T-cell (primary cell): ENCODE results near the gene AEBP2. TPM values are rescaled to one million over a fixed set of nuclear protein-coding genes. Genes with fewer than 3 reads are reported as not detected.
"Not testable (repeated sequence)": the region's sequence is repeated elsewhere in the genome, so short reads cannot be mapped to it uniquely, and the experiment has no call there.

Source experiments
- ATAC-seq, 4 experiments: fragments of 200-7000 bp in 3 of 4; fragments of 150-1000 bp in 1 of 4; cut with Tn5 transposase; replicated peaks in 1 of 4; 1 replicate in 3 of 4; 2 replicates in 1 of 4; pipeline ENCODE4 v1.10.0; 2021; ENCODE audit warnings: moderate library complexity in 3 of 4, mild to moderate bottlenecking in 2 of 4, moderate number of reproducible peaks in 1 of 4
- CTCF ChIA-PET, 2 donors: fragments of 300-600 bp; sonication (Branson Sonifier 250); formaldehyde crosslinking; loops; one replicate each; lab custom pipeline; 2022; ENCODE audit warnings: antibody characterized with exemption in 2 of 2; lab: Charles Lee
- POLR2A ChIA-PET, 2 donors: fragments of 300-600 bp; sonication (Branson Sonifier 250); formaldehyde crosslinking; loops; one replicate each; lab custom pipeline; 2022; ENCODE audit warnings: antibody characterized with exemption in 2 of 2; lab: Charles Lee
- DNase-seq, 35 experiments: peaks; one replicate each; pipeline versions ENCODE4 v3.0.0 to v3.0.0-alpha.2; 2013 to 2023
- H3K27ac ChIP-seq: one replicate; pipeline ENCODE4 v1.5.1; 2013; ENCODE audit warnings: low read length
- H3K27me3 ChIP-seq, 2 experiments: replicated peaks in 1 of 2; 1 replicate in 1 of 2; 2 replicates in 1 of 2; pipeline versions ENCODE4 v1.6.1 to v1.7.0; 2013; ENCODE audit warnings: low read length in 1 of 2, mixed read lengths in 1 of 2; ENCODE audit not compliant: control insufficient read depth in 2 of 2, insufficient read depth in 2 of 2; ENCODE audit errors: extremely low read depth in 1 of 2
- H3K36me3 ChIP-seq, 2 donors: 1 replicate in 1 of 2; 2 replicates in 1 of 2; pipeline versions ENCODE4 v1.6.1 to v1.7.0; 2013; ENCODE audit warnings: low read length in 1 of 2; ENCODE audit not compliant: control insufficient read depth in 2 of 2, insufficient read depth in 1 of 2; ENCODE audit errors: extremely low read depth in 1 of 2
- H3K4me1 ChIP-seq, 2 experiments: 1 replicate in 1 of 2; 2 replicates in 1 of 2; pipeline versions ENCODE4 v1.6.1 to v1.7.0; 2013; ENCODE audit warnings: low read length in 2 of 2, mixed read lengths in 1 of 2; ENCODE audit not compliant: insufficient read depth in 2 of 2, control insufficient read depth in 1 of 2; ENCODE audit errors: extremely low read depth in 1 of 2
- H3K4me3 ChIP-seq, 2 donors: 1 replicate in 1 of 2; 2 replicates in 1 of 2; pipeline versions ENCODE4 v1.5.1 to v1.7.0; 2013; ENCODE audit warnings: mild to moderate bottlenecking in 2 of 2, low read length in 1 of 2, moderate library complexity in 1 of 2; ENCODE audit not compliant: control insufficient read depth in 1 of 2; ENCODE audit errors: extremely low read depth in 1 of 2
- H3K9me3 ChIP-seq: 2 replicates; pipeline ENCODE4 v1.7.0; 2013
- H3K27ac Mint-ChIP-seq, 2 donors: one replicate each; pipeline ENCODE4 v1.8.0; 2020 to 2021; ENCODE audit warnings: mild to moderate bottlenecking in 2 of 2, mixed read lengths in 2 of 2
- H3K27me3 Mint-ChIP-seq, 2 donors: one replicate each; pipeline ENCODE4 v1.8.0; 2021 to 2022; ENCODE audit warnings: mixed read lengths in 2 of 2
- H3K36me3 Mint-ChIP-seq: one replicate; pipeline ENCODE4 v1.8.0; 2021; ENCODE audit warnings: mixed read lengths
- H3K4me1 Mint-ChIP-seq, 3 donors: one replicate each; pipeline ENCODE4 v1.8.0; 2020 to 2022; ENCODE audit warnings: mixed read lengths in 3 of 3, mild to moderate bottlenecking in 1 of 3
- H3K4me3 Mint-ChIP-seq, 3 donors: one replicate each; pipeline ENCODE4 v1.8.0; 2020 to 2022; ENCODE audit warnings: mild to moderate bottlenecking in 3 of 3, mixed read lengths in 3 of 3, moderate library complexity in 3 of 3
- H3K9me3 Mint-ChIP-seq, 3 donors: one replicate each; pipeline ENCODE4 v1.8.0; 2020 to 2022; ENCODE audit warnings: mixed read lengths in 3 of 3
- WGBS: methylation state at CpG from one replicate; pipeline ENCODE4 v1.1.5; 2013; ENCODE audit warnings: missing lambda C conversion rate; ENCODE audit not compliant: insufficient coverage; 5-methylcytosine and 5-hydroxymethylcytosine counted together
- total RNA-seq, 35 experiments: library from RNA in 6 of 35; stranded (reverse) in 6 of 35; fragments of 120-200 nt in 1 of 35; gene quantifications; one replicate each; pipeline versions ENCODE4 v1.2.1 to v1.2.4 and lab custom pipeline; 2013 to 2026

The AEBP2 gene
- total RNA-seq, 5 donors from 2014 or later (not counting 1 experiment from before 2014, with no cell fraction given) = 43.4 to 71.5 (median 50.0) TPM

- H3K27me3 Mint-ChIP-seq = no peaks in the 10 kb centered on the region
- H3K4me1 Mint-ChIP-seq = peaks cover 6 to 9% (median 7%) of the 10 kb centered on the region in 3 donors
- ChIA-PET CTCF (interaction anchor here in 1 of 2 donors (0.6 kb wide), 1 partner anchor 24 kb away, joined by 4 read pairs; no protein-coding TSS in a partner anchor), POLR2A (no interaction called here)
- no peak for ATAC-seq
- H3K9me3 Mint-ChIP-seq = no peaks in the 10 kb centered on the region
- Histone ChIP-seq H3K36me3 (peaks cover 0 to 3% of the 10 kb centered on the region in 2 donors), H3K27me3 (no peaks in the 10 kb centered on the region), H3K4me1 (peaks cover 0 to 3% of the 10 kb centered on the region in 2 experiments), H3K4me3 (no peak overlapping the region), H3K9me3 (no peaks in the 10 kb centered on the region), H3K27ac (no peak overlapping the region)
- H3K4me3 Mint-ChIP-seq = no peak overlapping the region
- no peak overlapping the region for H3K27ac Mint-ChIP-seq
- no peak for DNase-seq
- peaks cover 34% of the 10 kb centered on the region for H3K36me3 Mint-ChIP-seq
These were observed 108.0 kb downstream of the AEBP2 start for GRCh38 chr12:19547271-19547671.

GRCh38 chr12:19548834-19549233, 109.5 kb downstream of the AEBP2 start:
- Histone ChIP-seq H3K9me3 (no peaks in the 10 kb centered on the region), H3K36me3 (peaks cover 0 to 3% of the 10 kb centered on the region in 2 donors), H3K4me1 (peaks cover 0 to 7% of the 10 kb centered on the region in 2 experiments), H3K27ac (no peak overlapping the region), H3K4me3 (no peak overlapping the region), H3K27me3 (no peaks in the 10 kb centered on the region)
- Mint-ChIP-seq H3K9me3 (no peaks in the 10 kb centered on the region), H3K27me3 (no peaks in the 10 kb centered on the region), H3K4me1 (peaks cover 13 to 22% (median 15%) of the 10 kb centered on the region in 3 donors), H3K27ac (no peak overlapping the region), H3K4me3 (no peak overlapping the region), H3K36me3 (peaks cover 32% of the 10 kb centered on the region)
- ATAC-seq = no peak
- CTCF ChIA-PET = no interaction called here
- WGBS = no CpG with 5 or more reads among the region's 4 CpGs
- POLR2A ChIA-PET = no interaction called here
- no peak for DNase-seq

GRCh38 chr12:19550626-19551025, 111.3 kb downstream of the AEBP2 start:
- CTCF ChIA-PET = no interaction called here
- ATAC-seq (no peak), DNase-seq (no peak)
- Mint-ChIP-seq H3K27ac (no peak overlapping the region), H3K36me3 (peaks cover 22% of the 10 kb centered on the region), H3K4me3 (no peak overlapping the region), H3K27me3 (no peaks in the 10 kb centered on the region), H3K4me1 (peaks cover 9 to 24% (median 17%) of the 10 kb centered on the region in 3 donors), H3K9me3 (no peaks in the 10 kb centered on the region)
- POLR2A ChIA-PET = interaction anchor here in 1 of 2 donors (0.7 kb wide), 1 partner anchor 153 kb away, joined by 5 read pairs; no protein-coding TSS in a partner anchor
- 70% methylated on average over 2 of the region's 4 CpGs for whole genome bisulfite sequencing
- Histone ChIP-seq H3K9me3 (no peaks in the 10 kb centered on the region), H3K27me3 (no peaks in the 10 kb centered on the region), H3K27ac (no peak overlapping the region), H3K4me3 (no peak overlapping the region), H3K36me3 (no peaks in the 10 kb centered on the region), H3K4me1 (peaks cover 0 to 7% of the 10 kb centered on the region in 2 experiments)

- CTCF ChIA-PET, H3K27me3 Mint-ChIP-seq, H3K9me3 Mint-ChIP-seq, H3K36me3 ChIP-seq, H3K9me3 ChIP-seq, H3K27me3 ChIP-seq, H3K4me1 ChIP-seq, DNase-seq, POLR2A ChIA-PET, H3K27ac ChIP-seq: not testable (repeated sequence)
- Mint-ChIP-seq H3K4me1 (peaks cover 9 to 24% (median 16%) of the 10 kb centered on the region in 3 donors), H3K4me3 (peak overlapping the region; percentile 57 to 71 (median 64)), H3K27ac (peak overlapping the region; percentile 50 to 61), H3K36me3 (peaks cover 29% of the 10 kb centered on the region)
- no CpG with 5 or more reads among the region's 13 CpGs for whole genome bisulfite sequencing
- peak in 1 of 4 experiments; percentile 38 for ATAC-seq
- H3K4me3 ChIP-seq = peak overlapping the region in 1 of 2 donors; percentile 20
These were observed 113.3 kb downstream of the AEBP2 start for GRCh38 chr12:19552441-19553097.

GRCh38 chr12:19553175-19553574, 113.9 kb downstream of the AEBP2 start:
- CTCF ChIA-PET = interaction anchor here (0.6 to 0.7 kb wide), 2 partner anchors 20 to 257 kb away, joined by 3 to 4 read pairs; no protein-coding TSS in a partner anchor

GRCh38 chr12:19561411-19561961, 122.2 kb downstream of the AEBP2 start:
- ChIA-PET POLR2A (no interaction called here), CTCF (no interaction called here)
- Mint-ChIP-seq H3K4me3 (no peak overlapping the region), H3K27ac (peak overlapping the region; percentile 16 to 59), H3K36me3 (peaks cover 57% of the 10 kb centered on the region), H3K9me3 (peaks cover 3 to 10% (median 8%) of the 10 kb centered on the region in 3 donors), H3K27me3 (no peaks in the 10 kb centered on the region), H3K4me1 (peaks cover 12 to 24% (median 20%) of the 10 kb centered on the region in 3 donors)
- no peaks in the 10 kb centered on the region for H3K27me3 ChIP-seq
- DNase-seq (no peak), ATAC-seq (no peak)
- peaks cover 0 to 10% of the 10 kb centered on the region in 2 experiments for H3K4me1 ChIP-seq
- H3K9me3 ChIP-seq = no peaks in the 10 kb centered on the region
- H3K27ac ChIP-seq = peak overlapping the region; percentile 7
- H3K36me3 ChIP-seq = no peaks in the 10 kb centered on the region
- H3K4me3 ChIP-seq = no peak overlapping the region

More at GRCh38 chr12:19553175-19553574, 113.9 kb downstream of the AEBP2 start:
- Mint-ChIP-seq H3K27me3 (no peaks in the 10 kb centered on the region), H3K4me1 (peaks cover 9 to 24% (median 16%) of the 10 kb centered on the region in 3 donors), H3K36me3 (peaks cover 34% of the 10 kb centered on the region), H3K4me3 (peak overlapping the region; percentile 57 to 71 (median 64)), H3K27ac (no peak overlapping the region), H3K9me3 (no peaks in the 10 kb centered on the region)
- Histone ChIP-seq H3K9me3 (no peaks in the 10 kb centered on the region), H3K27me3 (no peaks in the 10 kb centered on the region), H3K27ac (no peak overlapping the region), H3K36me3 (no peaks in the 10 kb centered on the region), H3K4me1 (peaks cover 0 to 7% of the 10 kb centered on the region in 2 experiments), H3K4me3 (no peak overlapping the region)
- ATAC-seq (no peak), DNase-seq (no peak)
- POLR2A ChIA-PET = no interaction called here
- no CpG with 5 or more reads among the region's 2 CpGs for WGBS
